IPS DF 6.9 (cell line): Measurements from ENCODE around the gene ZNF383.
"Not testable (repeated sequence)": the region's sequence is repeated elsewhere in the genome, so short reads cannot be mapped to it uniquely, and the experiment has no call there.

Source experiments
- DNase-seq: peaks from one replicate; pipeline ENCODE4 v3.0.0-alpha.2; 2013; ENCODE audit warnings: low read depth, low spot score
- H3K27ac ChIP-seq: one replicate; pipeline ENCODE4 v1.5.1; 2013; ENCODE audit warnings: low read length, control low read depth
- H3K27me3 ChIP-seq: 2 replicates; pipeline ENCODE4 v1.6.1; 2013; ENCODE audit warnings: mild to moderate bottlenecking, low read length; ENCODE audit not compliant: control insufficient read depth, insufficient read depth
- H3K36me3 ChIP-seq: 2 replicates; pipeline ENCODE4 v1.6.1; 2013; ENCODE audit warnings: low read length; ENCODE audit not compliant: control insufficient read depth, insufficient read depth
- H3K4me1 ChIP-seq: 2 replicates; pipeline ENCODE4 v1.6.1; 2013; ENCODE audit warnings: low read length; ENCODE audit not compliant: control insufficient read depth, insufficient read depth
- H3K4me3 ChIP-seq: 2 replicates; pipeline ENCODE4 v1.5.1; 2013; ENCODE audit warnings: mild to moderate bottlenecking, low read length
- H3K9me3 ChIP-seq: 2 replicates; pipeline ENCODE4 v1.6.1; 2013; ENCODE audit warnings: low read length, inconsistent platforms; ENCODE audit not compliant: control insufficient read depth, insufficient read depth
- WGBS: extraction: QIAGEN DNeasy Blood & Tissue Kit; methylation state at CpG from one replicate; pipeline ENCODE4 v1.1.7; 2013; ENCODE audit warnings: mixed read lengths, missing lambda C conversion rate; ENCODE audit not compliant: insufficient read length, insufficient coverage; 5-methylcytosine and 5-hydroxymethylcytosine counted together

The ZNF383 gene

DNA sequence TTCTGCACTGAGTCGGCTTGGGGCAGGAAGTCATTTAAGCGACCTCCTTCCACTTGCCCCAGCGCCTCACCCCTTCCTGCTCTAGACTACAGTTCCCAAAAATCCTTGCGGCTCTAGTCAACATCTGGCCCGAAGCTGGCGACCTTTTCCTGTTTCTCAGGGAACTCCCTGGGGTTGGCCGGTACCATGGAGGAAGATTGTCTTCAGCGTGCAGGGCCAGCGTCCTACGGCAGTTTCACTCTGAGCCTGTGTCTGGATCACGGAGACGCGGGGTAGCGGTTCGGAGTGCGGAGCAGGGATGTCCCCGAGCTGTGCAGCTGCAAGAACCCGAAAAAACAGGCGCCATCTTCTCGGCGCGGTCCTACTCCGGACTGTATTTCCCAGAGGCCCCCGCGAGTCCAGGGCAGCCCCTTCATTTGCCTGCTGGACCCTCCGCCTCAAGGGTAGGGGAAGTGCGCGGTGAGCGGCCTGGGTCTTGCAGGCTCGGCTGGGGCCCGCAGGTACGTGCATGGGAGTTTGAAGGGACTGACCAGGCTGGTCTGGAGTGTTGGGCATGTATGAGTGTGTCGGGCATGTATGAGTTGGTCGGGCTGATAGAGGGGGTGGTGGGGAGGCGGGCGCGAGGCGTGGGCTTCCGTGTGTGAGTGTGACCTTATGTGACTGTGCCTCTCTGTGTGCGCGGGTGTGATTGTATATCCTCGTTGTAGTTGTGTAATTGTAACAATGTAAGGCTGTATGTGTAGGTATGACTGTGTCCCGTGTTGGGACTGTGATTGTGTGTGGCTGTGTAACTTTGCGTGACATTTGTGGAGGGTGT is at the start of gene ZNF383:
ZNF383 (plus strand) TSS at position 440 of the 817 bp plus-strand sequence. CDS start 12,240 bp downstream, outside the sequence.
- no CpG with 5 or more reads among the region's 44 CpGs for WGBS
- no peak within 1 kb of the TSS for H3K27ac ChIP-seq
- peak within 1 kb of the TSS; percentile 69 for H3K4me3 ChIP-seq
- H3K4me1 ChIP-seq: no peaks in the 10 kb centered on the region
- H3K9me3 ChIP-seq: no peaks in the 10 kb centered on the region
- DNase-seq: peak; percentile 79
- no peaks in the 10 kb centered on the region for H3K27me3 ChIP-seq
- no peaks in the 10 kb centered on the region for H3K36me3 ChIP-seq

DNA sequence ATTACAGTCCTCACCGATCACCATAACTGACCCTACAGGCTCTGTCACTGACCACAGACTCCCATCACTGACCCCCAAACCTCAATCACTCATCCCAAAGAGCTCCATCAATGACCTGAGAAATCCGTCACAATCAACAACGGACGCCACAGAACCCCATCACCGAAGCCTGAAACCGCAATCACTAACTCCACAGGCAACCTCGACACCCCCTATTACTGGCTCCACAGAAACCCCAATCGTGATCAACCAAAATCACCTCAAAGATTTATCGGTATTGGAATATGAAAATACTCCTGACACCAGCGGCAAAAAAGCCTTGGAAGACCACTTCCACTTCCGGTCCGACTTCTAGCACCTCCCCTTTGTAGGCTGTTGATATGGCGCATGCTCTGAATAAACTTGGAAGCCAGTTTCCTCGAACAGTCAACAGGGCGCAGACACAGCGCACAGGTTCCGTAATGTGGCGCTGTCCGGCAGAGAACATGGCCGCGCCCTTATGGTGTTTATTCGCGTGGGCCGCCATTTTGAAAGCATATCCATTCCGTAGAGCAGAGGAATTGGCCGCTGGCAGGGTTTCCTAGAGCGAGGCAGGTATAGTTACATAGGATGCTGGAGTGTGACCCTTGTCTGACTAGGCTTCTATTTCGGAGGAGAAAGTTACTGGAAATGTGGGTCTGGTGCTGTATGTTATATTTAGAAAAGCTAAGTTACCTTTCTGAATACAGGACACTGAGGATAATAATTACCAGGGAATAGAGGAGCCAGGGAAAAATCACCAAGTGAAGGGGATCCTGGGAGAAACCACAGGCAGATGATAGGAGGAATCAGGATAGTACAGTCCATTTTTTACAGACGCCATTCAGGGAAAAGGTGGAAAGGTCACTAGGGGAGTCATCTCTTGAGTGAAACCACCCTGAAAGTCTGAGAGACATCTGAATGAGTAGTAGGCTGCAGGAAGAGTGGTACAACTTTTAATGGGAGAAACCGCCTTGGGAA is 45.3 kb upstream of the ZNF383 start, which contains the start of gene ZNF585A:
ZNF585A (minus strand) TSS at position 328 of the 999 bp plus-strand sequence. CDS start 2,785 bp downstream, outside the sequence.
- WGBS: no CpG with 5 or more reads among the region's 30 CpGs
- Histone ChIP-seq H3K4me3 (peak within 1 kb of the TSS; percentile 77; the same call in 1 of the 2 replicates), H3K36me3 (no peaks in the 10 kb centered on the region; the same call in 1 of the 2 replicates), H3K9me3 (no peaks in the 10 kb centered on the region), H3K4me1 (no peaks in the 10 kb centered on the region), H3K27me3 (no peaks in the 10 kb centered on the region), H3K27ac (no peak within 1 kb of the TSS)
- peak; percentile 95 for DNase-seq

DNA sequence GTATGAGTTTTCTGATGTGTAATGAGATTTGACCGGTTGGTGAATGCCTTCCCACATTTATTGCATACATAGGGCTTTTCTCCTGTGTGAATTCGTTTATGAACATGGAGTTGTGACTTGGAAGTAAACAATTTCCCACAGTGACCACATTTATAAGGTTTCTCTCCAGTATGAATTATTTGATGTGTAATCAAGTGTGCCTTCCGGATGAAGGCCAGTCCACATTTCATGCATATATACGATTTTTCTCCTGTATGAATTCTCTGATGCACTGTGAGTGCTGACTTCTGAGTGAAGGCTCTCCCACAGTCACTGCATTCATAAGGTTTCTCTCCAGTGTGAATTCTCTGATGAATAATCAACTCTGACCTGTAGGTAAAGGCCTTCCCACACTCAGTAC is 31.9 kb upstream of the ZNF383 start:
- H3K9me3 ChIP-seq, H3K4me1 ChIP-seq, H3K36me3 ChIP-seq, DNase-seq, H3K27me3 ChIP-seq, H3K27ac ChIP-seq, H3K4me3 ChIP-seq: not testable (repeated sequence)
- WGBS: no CpG with 5 or more reads among the region's 4 CpGs

DNA sequence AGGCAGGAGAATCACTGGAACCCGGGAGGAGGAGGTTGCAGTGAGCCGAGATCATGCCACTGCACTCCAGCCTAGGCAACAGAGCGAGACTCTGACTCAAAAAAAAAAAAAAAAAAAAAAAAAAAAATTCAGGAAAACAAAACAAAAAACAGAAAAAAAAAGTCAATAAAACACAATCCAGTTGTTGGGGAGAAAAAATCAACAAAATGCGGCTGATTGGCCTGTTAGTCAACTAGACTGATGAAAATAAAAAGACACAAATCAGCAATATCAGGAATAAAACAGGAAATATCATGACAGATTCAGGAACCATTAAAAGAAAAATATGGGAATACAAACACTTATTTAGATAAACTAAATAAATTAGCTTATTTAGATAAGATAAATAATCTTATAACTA is 22.8 kb upstream of the ZNF383 start:
- no CpG with 5 or more reads among the region's 4 CpGs for WGBS
- H3K27ac ChIP-seq, H3K36me3 ChIP-seq, H3K27me3 ChIP-seq, H3K9me3 ChIP-seq, H3K4me3 ChIP-seq, H3K4me1 ChIP-seq, DNase-seq: not testable (repeated sequence)

DNA sequence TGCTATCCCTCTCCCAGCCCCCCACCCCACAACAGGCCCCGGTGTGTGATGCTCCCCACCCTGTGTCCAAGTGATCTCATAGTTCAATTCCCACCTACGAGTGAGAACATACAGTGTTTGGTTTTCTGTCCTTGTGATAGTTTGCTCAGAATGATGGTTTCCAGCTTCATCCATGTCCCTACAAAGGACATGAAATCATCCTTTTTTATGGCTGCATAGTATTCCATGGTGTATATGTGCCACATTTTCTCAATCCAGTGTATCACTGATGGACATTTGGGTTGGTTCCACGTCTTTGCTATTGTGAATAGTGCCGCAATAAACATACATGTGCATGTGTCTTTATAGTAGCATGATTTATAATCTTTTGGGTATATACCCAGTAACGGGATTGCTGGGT is 20.9 kb upstream of the ZNF383 start:
- not testable (repeated sequence) for DNase-seq, H3K9me3 ChIP-seq, H3K27me3 ChIP-seq, H3K36me3 ChIP-seq, H3K4me3 ChIP-seq, H3K27ac ChIP-seq, H3K4me1 ChIP-seq
- WGBS: no CpG with 5 or more reads among the region's 5 CpGs

DNA sequence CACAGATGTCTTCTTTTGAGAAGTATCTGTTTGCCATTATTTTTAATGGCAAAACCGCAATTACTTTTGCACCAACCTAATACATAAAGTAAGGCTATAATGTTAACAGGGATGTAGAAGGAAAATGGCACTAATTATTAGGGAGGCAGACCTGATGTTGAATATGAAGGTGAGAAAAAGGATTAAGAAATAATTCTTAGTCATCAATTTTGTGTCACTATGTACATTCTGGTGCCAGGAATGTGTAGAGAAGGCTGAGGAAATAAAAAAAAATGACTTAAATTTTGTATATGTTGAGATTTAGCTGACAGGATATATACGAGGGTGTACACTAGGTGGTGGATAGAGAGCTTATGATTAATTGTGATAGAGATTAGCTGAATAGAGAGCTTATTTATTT is 20.2 kb upstream of the ZNF383 start:
- Histone ChIP-seq H3K36me3 (no peaks in the 10 kb centered on the region), H3K27me3 (no peaks in the 10 kb centered on the region), H3K27ac (no peak overlapping the region), H3K9me3 (no peaks in the 10 kb centered on the region), H3K4me3 (no peak overlapping the region), H3K4me1 (no peaks in the 10 kb centered on the region)
- WGBS: no CpG with 5 or more reads among the region's 2 CpGs
- DNase-seq: no peak

DNA sequence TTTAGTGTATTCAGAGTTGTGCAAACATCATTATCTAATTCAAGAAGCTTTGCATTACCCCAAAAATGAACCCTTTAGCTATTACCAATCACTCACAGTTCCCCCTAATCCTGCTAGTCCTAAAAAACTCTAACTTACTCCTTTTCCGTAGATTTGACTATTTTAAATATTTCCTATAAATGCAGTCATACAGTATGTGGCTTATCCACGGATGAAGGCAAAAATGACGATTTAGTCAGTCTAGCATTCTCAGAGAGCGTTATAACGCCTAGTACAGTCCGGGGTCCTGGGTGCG is 587 bp upstream of the ZNF383 start:
- no peak for DNase-seq
- no peaks in the 10 kb centered on the region for H3K36me3 ChIP-seq
- H3K4me3 ChIP-seq: peak overlapping the region; percentile 69; the same call in 1 of the 2 replicates
- H3K27ac ChIP-seq: no peak overlapping the region
- no peaks in the 10 kb centered on the region for H3K27me3 ChIP-seq
- no peaks in the 10 kb centered on the region for H3K4me1 ChIP-seq
- WGBS: no CpG with 5 or more reads among the region's 7 CpGs
- no peaks in the 10 kb centered on the region for H3K9me3 ChIP-seq

DNA sequence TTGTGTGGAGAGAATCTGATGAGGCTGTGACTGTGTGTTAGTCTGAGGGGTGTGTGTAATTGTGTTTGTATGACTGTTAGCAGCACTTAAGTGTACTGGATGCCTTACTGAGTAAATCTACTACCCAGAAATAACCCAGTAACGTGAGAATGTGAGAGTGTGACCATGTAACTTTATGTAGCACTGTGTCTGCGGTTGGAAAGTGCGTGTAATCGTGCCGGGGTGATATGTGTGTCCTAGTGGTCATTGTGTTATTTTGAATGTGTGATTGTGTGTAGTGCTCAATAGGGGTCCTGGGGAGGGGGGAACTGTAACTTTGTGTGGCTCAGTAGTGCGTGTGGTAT is 550 bp downstream of the ZNF383 start:
- H3K27ac ChIP-seq: no peak overlapping the region
- peak overlapping the region; percentile 69; the same call in 1 of the 2 replicates for H3K4me3 ChIP-seq
- no peaks in the 10 kb centered on the region for H3K4me1 ChIP-seq
- WGBS: no CpG with 5 or more reads among the region's 6 CpGs
- DNase-seq: no peak
- H3K9me3 ChIP-seq: no peaks in the 10 kb centered on the region
- no peaks in the 10 kb centered on the region for H3K27me3 ChIP-seq
- no peaks in the 10 kb centered on the region for H3K36me3 ChIP-seq

DNA sequence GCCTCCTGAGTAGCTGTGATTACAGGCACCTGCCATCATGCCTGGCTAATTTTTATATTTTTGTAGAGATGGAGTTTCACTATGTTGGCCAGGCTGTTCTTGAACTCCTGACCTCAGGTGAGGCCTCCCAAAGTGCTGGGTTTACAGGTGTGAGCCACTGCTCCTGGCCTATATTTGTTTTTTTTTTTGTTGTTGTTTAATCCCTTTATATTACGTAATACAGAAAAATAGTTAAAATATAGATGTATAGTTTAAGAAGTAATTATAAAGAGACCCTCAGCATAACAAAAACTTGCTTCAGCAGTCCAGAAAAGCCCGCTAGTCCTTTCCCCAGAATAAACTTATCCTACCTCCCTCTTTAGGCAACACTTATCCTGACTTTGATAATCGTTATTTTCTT is 2.4 kb downstream of the ZNF383 start:
- DNase-seq: no peak
- no CpG with 5 or more reads among the region's 3 CpGs for WGBS
- no peak overlapping the region for H3K4me3 ChIP-seq
- H3K36me3 ChIP-seq: no peaks in the 10 kb centered on the region
- no peaks in the 10 kb centered on the region for H3K4me1 ChIP-seq
- H3K27ac ChIP-seq: no peak overlapping the region
- no peaks in the 10 kb centered on the region for H3K27me3 ChIP-seq
- H3K9me3 ChIP-seq: no peaks in the 10 kb centered on the region

DNA sequence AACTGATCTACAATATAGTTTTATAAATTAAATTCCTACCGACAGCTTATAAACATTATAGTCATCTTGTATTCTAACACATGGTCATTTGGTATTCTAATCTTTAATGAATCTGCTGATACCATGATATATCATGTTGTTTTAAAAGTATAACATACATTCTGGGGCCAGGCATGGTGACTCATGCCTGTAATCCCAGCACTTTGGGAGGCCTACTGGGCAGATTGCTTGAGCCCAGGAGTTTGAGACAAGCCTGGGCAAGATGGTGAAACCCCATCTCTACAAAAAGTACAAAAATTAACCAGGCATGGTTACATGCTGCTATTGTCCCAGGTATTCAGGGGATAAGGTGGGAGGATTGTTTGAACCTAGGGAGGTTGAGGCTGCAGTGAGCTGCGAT is 3.1 kb downstream of the ZNF383 start:
- DNase-seq: no peak
- no peaks in the 10 kb centered on the region for H3K9me3 ChIP-seq
- no peaks in the 10 kb centered on the region for H3K27me3 ChIP-seq
- no peak overlapping the region for H3K27ac ChIP-seq
- WGBS: no CpG with 5 or more reads among the region's 2 CpGs
- H3K4me3 ChIP-seq: no peak overlapping the region
- no peaks in the 10 kb centered on the region for H3K36me3 ChIP-seq
- no peaks in the 10 kb centered on the region for H3K4me1 ChIP-seq
